IMR-90 (cell line): ENCODE measurements around the gene SUSD1. TPM values are rescaled to one million over a fixed set of nuclear protein-coding genes. Genes with fewer than 3 reads are reported as not detected.

Experiments
- ATAC-seq: fragments of 200-7000 bp; cut with Tn5 transposase; 2 replicates; pipeline ENCODE4 v1.9.1; 2020; ENCODE audit warnings: low read depth, mild to moderate bottlenecking, moderate library complexity
- BruUV-seq: library from RNA; stranded (reverse); fragments of 400-500 nt; replicated peaks from 2 replicates; lab custom pipeline; 2021; lab: Mats Ljungman, UMichigan
- CTCF ChIA-PET: fragments of 300-600 bp; formaldehyde crosslinking; extraction: SDS; loops from one replicate; lab custom pipeline; 2021; ENCODE audit warnings: antibody characterized with exemption; lab: Yijun Ruan, JAX
- POLR2A ChIA-PET: fragments of 300-600 bp; sonication (Branson Sonifier 250); formaldehyde crosslinking; loops from one replicate; lab custom pipeline; 2022; ENCODE audit warnings: antibody characterized with exemption; ENCODE audit not compliant: unreplicated experiment; lab: Charles Lee
- DNase-seq: peaks from one replicate; pipeline ENCODE4 v3.0.0; 2013
- H2AFZ ChIP-seq: replicated peaks from 2 replicates; pipeline ENCODE3; 2013; ENCODE audit warnings: low read length, mild to moderate bottlenecking; ENCODE audit not compliant: poor library complexity
- H2AK5ac ChIP-seq: 2 replicates; pipeline ENCODE4 v1.6.1; 2013; ENCODE audit warnings: low read depth, low read length, inconsistent platforms
- H2AK9ac ChIP-seq: replicated peaks from 2 replicates; pipeline ENCODE3; 2013; ENCODE audit warnings: mild to moderate bottlenecking, low read depth, low read length, moderate library complexity; ENCODE audit not compliant: poor library complexity
- H2BK120ac ChIP-seq: 2 replicates; pipeline ENCODE4 v1.6.1; 2013; ENCODE audit warnings: low read depth, low read length, inconsistent platforms
- H2BK15ac ChIP-seq: 3 replicates; pipeline ENCODE4 v1.6.1; 2013; ENCODE audit warnings: low read depth, low read length, inconsistent platforms
- H2BK20ac ChIP-seq: 2 replicates; pipeline ENCODE4 v1.6.1; 2013; ENCODE audit warnings: low read depth, mild to moderate bottlenecking, inconsistent platforms, low read length, moderate library complexity
- H2BK5ac ChIP-seq: 2 replicates; pipeline ENCODE4 v1.6.1; 2013; ENCODE audit warnings: mild to moderate bottlenecking, low read depth, low read length, inconsistent platforms; ENCODE audit not compliant: poor library complexity, severe bottlenecking
- H3K14ac ChIP-seq: replicated peaks from 2 replicates; pipeline ENCODE4 v1.6.1; 2013; ENCODE audit warnings: low read depth, low read length, inconsistent platforms
- H3K18ac ChIP-seq: 2 replicates; pipeline ENCODE4 v1.6.1; 2013; ENCODE audit warnings: low read depth, low read length, control low read depth
- H3K23ac ChIP-seq: 2 replicates; pipeline ENCODE4 v1.6.1; 2013; ENCODE audit warnings: low read depth, low read length, inconsistent platforms
- H3K27ac ChIP-seq: 2 replicates; pipeline ENCODE4 v1.5.1; 2013; ENCODE audit warnings: mild to moderate bottlenecking, control low read depth, low read length; ENCODE audit not compliant: insufficient read depth
- H3K27me3 ChIP-seq: 2 replicates; pipeline ENCODE4 v1.6.1; 2013; ENCODE audit warnings: low read length; ENCODE audit not compliant: control insufficient read depth, insufficient read depth
- H3K36me3 ChIP-seq: 2 replicates; pipeline ENCODE4 v1.6.1; 2013; ENCODE audit warnings: low read length, mixed read lengths; ENCODE audit not compliant: control insufficient read depth, insufficient read depth
- H3K4ac ChIP-seq: 2 replicates; pipeline ENCODE4 v1.6.1; 2013; ENCODE audit warnings: low read depth, low read length, inconsistent platforms
- H3K4me1 ChIP-seq: 2 replicates; pipeline ENCODE4 v1.6.1; 2013; ENCODE audit warnings: low read length, mixed read lengths; ENCODE audit not compliant: control insufficient read depth, insufficient read depth
- H3K4me2 ChIP-seq: 2 replicates; pipeline ENCODE4 v1.6.1; 2013; ENCODE audit warnings: low read depth, mild to moderate bottlenecking, control low read depth, low read length, moderate library complexity
- H3K4me3 ChIP-seq: 2 replicates; pipeline ENCODE4 v1.5.1; 2013; ENCODE audit warnings: low read depth, mild to moderate bottlenecking, control low read depth, low read length, moderate library complexity; ENCODE audit not compliant: insufficient read depth
- H3K56ac ChIP-seq: 2 replicates; pipeline ENCODE4 v1.6.1; 2013; ENCODE audit warnings: low read length, inconsistent platforms; ENCODE audit not compliant: insufficient read depth; ENCODE audit errors: extremely low read depth
- H3K79me1 ChIP-seq, 2 experiments: 2 replicates each; pipeline ENCODE4 v1.6.1; 2013; ENCODE audit warnings: low read length in 2 of 2, inconsistent platforms in 1 of 2, low read depth in 1 of 2
- H3K9ac ChIP-seq: 2 replicates; pipeline ENCODE4 v1.6.1; 2013; ENCODE audit warnings: low read depth, low read length, control low read depth
- H3K9me1 ChIP-seq: 2 replicates; pipeline ENCODE4 v1.6.1; 2013; ENCODE audit warnings: low read length, inconsistent platforms; ENCODE audit not compliant: insufficient read depth
- H3K9me3 ChIP-seq: 2 replicates; pipeline ENCODE4 v1.6.1; 2013; ENCODE audit warnings: low read length; ENCODE audit not compliant: control insufficient read depth, insufficient read depth
- H4K20me1 ChIP-seq: 2 replicates; pipeline ENCODE4 v1.6.1; 2013; ENCODE audit warnings: low read length, inconsistent platforms; ENCODE audit not compliant: insufficient read depth
- H4K5ac ChIP-seq: 2 replicates; pipeline ENCODE4 v1.6.1; 2013; ENCODE audit warnings: mild to moderate bottlenecking, low read depth, low read length, control low read depth
- H4K8ac ChIP-seq, 2 experiments: 2 replicates each; pipeline ENCODE4 v1.6.1; 2013; ENCODE audit warnings: low read depth in 2 of 2, low read length in 2 of 2, control low read depth in 1 of 2, inconsistent platforms in 1 of 2
- H4K91ac ChIP-seq: 2 replicates; pipeline ENCODE4 v1.6.1; 2013; ENCODE audit warnings: low read depth, low read length, inconsistent platforms; ENCODE audit not compliant: insufficient read depth
- BHLHE40 ChIP-seq: fragments of 150-350 bp; IDR thresholded peaks from 2 replicates; pipeline ENCODE4 v1.6.1; 2016; ENCODE audit warnings: mild to moderate bottlenecking, low read depth, low read length
- CEBPB ChIP-seq: IDR thresholded peaks from 2 replicates; pipeline ENCODE4 v1.6.1; 2012; ENCODE audit warnings: low read depth, low read length, improper control_type of control experiment
- CHD1 ChIP-seq: IDR thresholded peaks from 2 replicates; pipeline ENCODE4 v1.6.1; 2012; ENCODE audit warnings: low read depth, low read length, improper control_type of control experiment
- CTCF ChIP-seq: conservative IDR thresholded peaks from 2 replicates; pipeline ENCODE4 v1.5.1; 2012; ENCODE audit warnings: mild to moderate bottlenecking, low read depth, low read length, improper control_type of control experiment
- FOS ChIP-seq: fragments of 150-350 bp; IDR thresholded peaks from 2 replicates; pipeline ENCODE4 v1.6.1; 2016; ENCODE audit warnings: low read depth, low read length
- MAFK ChIP-seq: IDR thresholded peaks from 2 replicates; pipeline ENCODE4 v1.6.1; 2012; ENCODE audit warnings: low read depth, low read length, improper control_type of control experiment
- MAZ ChIP-seq: IDR thresholded peaks from 2 replicates; pipeline ENCODE4 v1.6.1; 2012; ENCODE audit warnings: low read depth, mild to moderate bottlenecking, low read length, improper control_type of control experiment, moderate library complexity, borderline replicate concordance
- MXI1 ChIP-seq: IDR thresholded peaks from 2 replicates; pipeline ENCODE4 v1.6.1; 2012; ENCODE audit warnings: low read depth, mild to moderate bottlenecking, low read length, moderate library complexity, borderline replicate concordance
- NFE2L2 ChIP-seq: fragments of 150-350 bp; IDR thresholded peaks from 2 replicates; pipeline ENCODE4 v1.6.1; 2016; ENCODE audit warnings: low read depth, mild to moderate bottlenecking, low read length
- POLR2A ChIP-seq: IDR thresholded peaks from 2 replicates; pipeline ENCODE4 v1.6.1; 2012; ENCODE audit warnings: mild to moderate bottlenecking, low read depth, low read length
- RAD21 ChIP-seq: IDR thresholded peaks from 2 replicates; pipeline ENCODE4 v1.6.1; 2012; ENCODE audit warnings: low read length, improper control_type of control experiment
- RCOR1 ChIP-seq: IDR thresholded peaks from 2 replicates; pipeline ENCODE4 v1.6.1; 2012; ENCODE audit warnings: mild to moderate bottlenecking, low read length, improper control_type of control experiment; ENCODE audit not compliant: insufficient replicate concordance
- RFX5 ChIP-seq: IDR thresholded peaks from 2 replicates; pipeline ENCODE4 v1.8.0; 2012; ENCODE audit warnings: low read depth, mild to moderate bottlenecking, low read length, moderate library complexity
- SMC3 ChIP-seq: fragments of 150-350 bp; IDR thresholded peaks from 2 replicates; pipeline ENCODE4 v1.6.1; 2016; ENCODE audit warnings: low read depth, mild to moderate bottlenecking, antibody characterized with exemption, low read length, moderate library complexity
- USF2 ChIP-seq: fragments of 150-350 bp; IDR thresholded peaks from 2 replicates; pipeline ENCODE4 v1.6.1; 2017; ENCODE audit warnings: mild to moderate bottlenecking, antibody characterized with exemption, low read length, low read depth
- whole genome bisulfite sequencing, 2 experiments: methylation state at CpG; one replicate each; pipeline versions ENCODE4 v1.1.5 to v1.1.7; 2013; ENCODE audit warnings: missing lambda C conversion rate in 2 of 2; ENCODE audit not compliant: insufficient read length in 1 of 2; ENCODE audit errors: extremely low coverage in 2 of 2; 5-methylcytosine and 5-hydroxymethylcytosine counted together
- dilution Hi-C: fragments of 300-500 bp; cut with HindIII; formaldehyde crosslinking; loops from one replicate; pipeline ENCODE4 v1.14.3; 2018; ENCODE audit warnings: low sequenced_read_pairs; ENCODE audit not compliant: unreplicated experiment
- in situ Hi-C: fragments of 300-500 bp; cut with MboI; formaldehyde crosslinking; loops from 3 replicates; pipeline ENCODE4 v1.14.3; 2019; ENCODE audit warnings: low sequenced_read_pairs, inconsistent platforms, mixed read lengths
- intact Hi-C: fragments of 100-400 bp; cut with micrococcal nuclease; formaldehyde crosslinking; loops from 2 replicates; pipeline ENCODE4 v1.10.0; 2022
- polyA plus RNA-seq, 3 experiments: library from polyadenylated mRNA; depleted of rRNA; stranded (reverse); fragments of >200 nt; gene quantifications; 2 replicates each; pipeline ENCODE4 v1.2.3, GENCODE V29; 2012; ENCODE audit warnings: low replicate concordance in 1 of 3
- total RNA-seq: library from RNA; depleted of rRNA; stranded (reverse); fragments of >200 nt; gene quantifications from 2 replicates; pipeline ENCODE4 v1.2.3, GENCODE V29; 2012
- TF ChIP-seq, protein P1 (sequence below): fragments of 150-350 bp; IDR thresholded peaks from 2 replicates; pipeline ENCODE4 v1.6.1; 2016; ENCODE audit warnings: low read depth, mild to moderate bottlenecking, low read length, moderate library complexity, borderline replicate concordance

SUSD1 gene
- total and polyA plus RNA-seq, 2 of the 4 experiments (the other 2 are of a cell fraction): 4.0 to 4.7 TPM

DNA sequence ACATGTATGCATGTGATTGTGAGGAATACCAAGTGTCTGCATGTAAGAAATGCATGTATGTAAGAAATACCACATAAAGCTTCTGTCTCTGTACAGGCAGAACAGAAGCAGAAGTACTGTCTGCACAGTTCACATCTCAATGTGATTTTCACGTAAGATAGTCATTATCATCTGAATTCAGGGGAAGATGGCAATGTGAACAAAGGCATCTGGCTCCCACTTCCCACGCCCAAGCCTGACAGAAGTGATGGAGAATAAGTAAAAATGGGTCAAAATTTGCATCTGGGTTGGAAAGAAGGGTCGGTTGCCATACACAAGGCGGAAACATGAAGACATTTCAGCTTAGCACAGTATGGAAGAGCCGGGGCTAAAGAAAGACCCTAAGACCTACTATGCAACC is 71.7 kb downstream of the SUSD1 start:
- Histone ChIP-seq H2BK5ac (no peak overlapping the region), H3K79me1 (no peaks in the 10 kb centered on the region), H2BK20ac (no peak overlapping the region), H2BK15ac (no peak overlapping the region), H4K5ac (no peak overlapping the region), H3K9me3 (no peaks in the 10 kb centered on the region), H4K20me1 (no peaks in the 10 kb centered on the region), H3K4me1 (no peaks in the 10 kb centered on the region), H3K23ac (no peak overlapping the region), H3K4me3 (no peak overlapping the region), H4K91ac (no peak overlapping the region), H3K9ac (no peak overlapping the region), H3K27ac (no peak overlapping the region), H3K27me3 (no peaks in the 10 kb centered on the region), H3K36me3 (no peaks in the 10 kb centered on the region), H3K14ac (no peak overlapping the region), H2AFZ (no peak overlapping the region), H2AK9ac (no peak overlapping the region), H3K4me2 (no peak overlapping the region), H3K9me1 (no peaks in the 10 kb centered on the region), H3K4ac (no peak overlapping the region), H2BK120ac (no peak overlapping the region), H3K18ac (no peak overlapping the region), H3K56ac (no peak overlapping the region), H4K8ac (no peak overlapping the region), H2AK5ac (no peak overlapping the region)
- intact Hi-C loops (loop anchor here (10.0 kb wide), 1 partner anchor 81 kb away; no protein-coding TSS in a partner anchor), in situ Hi-C loops (no loop called here), dilution Hi-C loops (no loop called here)
- no peak for DNase-seq
- BruUV-seq: no TSS peak
- CTCF ChIA-PET: no interaction called here
- TF ChIP-seq RCOR1: no peak
- no peak for TF ChIP-seq POLR2A
- TF ChIP-seq CEBPB: no peak
- TF ChIP-seq MXI1: no peak
- TF ChIP-seq BHLHE40: no peak
- TF ChIP-seq CTCF: no peak
- TF ChIP-seq, protein P1, sequence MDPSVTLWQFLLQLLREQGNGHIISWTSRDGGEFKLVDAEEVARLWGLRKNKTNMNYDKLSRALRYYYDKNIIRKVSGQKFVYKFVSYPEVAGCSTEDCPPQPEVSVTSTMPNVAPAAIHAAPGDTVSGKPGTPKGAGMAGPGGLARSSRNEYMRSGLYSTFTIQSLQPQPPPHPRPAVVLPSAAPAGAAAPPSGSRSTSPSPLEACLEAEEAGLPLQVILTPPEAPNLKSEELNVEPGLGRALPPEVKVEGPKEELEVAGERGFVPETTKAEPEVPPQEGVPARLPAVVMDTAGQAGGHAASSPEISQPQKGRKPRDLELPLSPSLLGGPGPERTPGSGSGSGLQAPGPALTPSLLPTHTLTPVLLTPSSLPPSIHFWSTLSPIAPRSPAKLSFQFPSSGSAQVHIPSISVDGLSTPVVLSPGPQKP: no peak
- TF ChIP-seq MAFK: no peak
- TF ChIP-seq USF2: no peak
- TF ChIP-seq NFE2L2: no peak
- TF ChIP-seq SMC3: no peak
- TF ChIP-seq CHD1: no peak
- TF ChIP-seq FOS: no peak
- no peak for TF ChIP-seq MAZ
- TF ChIP-seq RFX5: no peak
- no peak for TF ChIP-seq RAD21
- POLR2A ChIA-PET: no interaction called here
- no peak for ATAC-seq
- WGBS, 2 experiments: no CpG with 5 or more reads among the region's 5 CpGs
